CD4-positive, alpha-beta T cell (primary cell): ENCODE data around the gene DLGAP4. TPM values are rescaled to one million over a fixed set of nuclear protein-coding genes. Genes with fewer than 3 reads are reported as not detected.

ENCODE experiments used
- ATAC-seq: fragments of 200-7000 bp; cut with Tn5 transposase; one replicate; pipeline ENCODE4 v1.10.0; 2022; ENCODE audit warnings: mild to moderate bottlenecking; ENCODE audit not compliant: poor library complexity
- CTCF ChIA-PET: fragments of 350-600 bp; sonication (Branson Sonifier 250); formaldehyde crosslinking; loops from one replicate; lab custom pipeline; 2021; ENCODE audit warnings: antibody characterized with exemption, inconsistent platforms; lab: Charles Lee
- POLR2A ChIA-PET: fragments of 350-600 bp; sonication (Branson Sonifier 250); formaldehyde crosslinking; loops from one replicate; lab custom pipeline; 2021; ENCODE audit warnings: antibody characterized with exemption, inconsistent platforms; lab: Charles Lee
- DNase-seq, 14 experiments: peaks; one replicate each; pipeline ENCODE4 v3.0.0-alpha.2; 2013 to 2020; ENCODE audit warnings: mixed read lengths in 2 of 14
- H3K27ac ChIP-seq, 2 donors: one replicate each; pipeline versions ENCODE4 v1.5.1 to v1.7.0; 2013; ENCODE audit warnings: low read length in 2 of 2, low read depth in 1 of 2, mild to moderate bottlenecking in 1 of 2
- H3K27me3 ChIP-seq, 2 experiments: 1 replicate in 1 of 2; 2 replicates in 1 of 2; pipeline versions ENCODE4 v1.6.1 to v1.7.0; 2013; ENCODE audit warnings: low read length in 2 of 2, control low read depth in 1 of 2, mild to moderate bottlenecking in 1 of 2, moderate library complexity in 1 of 2; ENCODE audit not compliant: insufficient read depth in 2 of 2, control insufficient read depth in 1 of 2
- H3K36me3 ChIP-seq: one replicate; pipeline ENCODE4 v1.6.1; 2013; ENCODE audit warnings: low read length, control low read depth; ENCODE audit not compliant: insufficient read depth
- H3K4me1 ChIP-seq: one replicate; pipeline ENCODE4 v1.6.1; 2013; ENCODE audit warnings: low read length, control low read depth; ENCODE audit not compliant: insufficient read depth
- H3K4me3 ChIP-seq: one replicate; pipeline ENCODE4 v1.5.1; 2013; ENCODE audit warnings: mild to moderate bottlenecking, low read length, moderate library complexity
- H3K9me3 ChIP-seq, 2 experiments: 1 replicate in 1 of 2; 2 replicates in 1 of 2; pipeline versions ENCODE4 v1.6.1 to v1.7.0; 2013; ENCODE audit warnings: low read length in 2 of 2, mild to moderate bottlenecking in 2 of 2, control low read depth in 1 of 2, moderate library complexity in 1 of 2; ENCODE audit not compliant: control insufficient read depth in 1 of 2, insufficient read depth in 1 of 2
- H3K27ac Mint-ChIP-seq: one replicate; pipeline ENCODE4 v1.8.0; 2020; ENCODE audit warnings: mixed read lengths
- H3K27me3 Mint-ChIP-seq: one replicate; pipeline ENCODE4 v1.8.0; 2021; ENCODE audit warnings: mixed read lengths
- H3K36me3 Mint-ChIP-seq: one replicate; pipeline ENCODE4 v1.8.0; 2021; ENCODE audit warnings: low read depth, mixed read lengths
- H3K4me1 Mint-ChIP-seq: one replicate; pipeline ENCODE4 v1.8.0; 2021; ENCODE audit warnings: low read depth, mixed read lengths
- H3K4me3 Mint-ChIP-seq: one replicate; pipeline ENCODE4 v1.8.0; 2020; ENCODE audit warnings: mild to moderate bottlenecking, mixed read lengths
- H3K9me3 Mint-ChIP-seq: one replicate; pipeline ENCODE4 v1.8.0; 2020; ENCODE audit warnings: mixed read lengths
- CTCF ChIP-seq: fragments of 200-600 bp; IDR thresholded peaks from one replicate; pipeline ENCODE4 v1.8.0; 2022; ENCODE audit warnings: antibody characterized with exemption, mild to moderate bottlenecking
- intact Hi-C, 2 experiments: fragments of 100-400 bp; cut with DNase I in 1 of 2; cut with micrococcal nuclease in 1 of 2; formaldehyde crosslinking; loops; one replicate each; pipeline versions ENCODE4 v1.15.1 to v1.9.0; 2023 to 2025; cut with DNase I, micrococcal nuclease
- total RNA-seq, 174 experiments: library from RNA in 2 of 174; stranded (reverse) in 2 of 174; gene quantifications; one replicate each; pipeline ENCODE4 v1.2.3 and lab custom pipeline; 2021 to 2026

Gene DLGAP4
- total RNA-seq, 2 experiments from 2014 or later: 16.0 to 16.1 TPM

- TF ChIP-seq CTCF: no peak
- H3K9me3 Mint-ChIP-seq: no peaks in the 10 kb centered on the region
- Histone ChIP-seq H3K4me1 (no peaks in the 10 kb centered on the region), H3K36me3 (no peaks in the 10 kb centered on the region), H3K27me3 (peaks cover 4 to 7% of the 10 kb centered on the region in 2 experiments), H3K27ac (no peak overlapping the region), H3K9me3 (peaks cover 0 to 3% of the 10 kb centered on the region in 2 experiments), H3K4me3 (no peak overlapping the region)
- H3K27ac Mint-ChIP-seq: no peak overlapping the region
- POLR2A ChIA-PET: no interaction called here
- ATAC-seq (no peak), DNase-seq (no peak)
- H3K4me1 Mint-ChIP-seq: no peaks in the 10 kb centered on the region
- no peaks in the 10 kb centered on the region for H3K36me3 Mint-ChIP-seq
- H3K27me3 Mint-ChIP-seq: peaks cover 31% of the 10 kb centered on the region
- intact Hi-C loops: no loop called here
- no peak overlapping the region for H3K4me3 Mint-ChIP-seq
- CTCF ChIA-PET: no interaction called here
Observed at GRCh38 chr20:36396340-36396739, 90.2 kb downstream of the DLGAP4 start.

- CTCF ChIA-PET: no interaction called here
Observed at GRCh38 chr20:36396847-36397630, 90.9 kb downstream of the DLGAP4 start.

GRCh38 chr20:36398515-36398914 is 92.4 kb downstream of the DLGAP4 start:
- Mint-ChIP-seq H3K4me1 (no peaks in the 10 kb centered on the region), H3K9me3 (no peaks in the 10 kb centered on the region), H3K27me3 (peaks cover 50% of the 10 kb centered on the region), H3K27ac (no peak overlapping the region), H3K4me3 (no peak overlapping the region), H3K36me3 (no peaks in the 10 kb centered on the region)
- peaks cover 9 to 20% of the 10 kb centered on the region in 2 experiments for H3K27me3 ChIP-seq
- POLR2A ChIA-PET: no interaction called here
- TF ChIP-seq CTCF: no peak
- CTCF ChIA-PET: no interaction called here
- DNase-seq: no peak
- H3K27ac ChIP-seq: no peak overlapping the region
- H3K4me1 ChIP-seq: no peaks in the 10 kb centered on the region
- peaks cover 0 to 3% of the 10 kb centered on the region in 2 experiments for H3K9me3 ChIP-seq
- H3K36me3 ChIP-seq: no peaks in the 10 kb centered on the region
- no peak for ATAC-seq
- no peak overlapping the region for H3K4me3 ChIP-seq
- intact Hi-C loops: no loop called here

More at GRCh38 chr20:36396847-36397630, 90.9 kb downstream of the DLGAP4 start:
- no peak overlapping the region for H3K4me3 Mint-ChIP-seq
- H3K9me3 Mint-ChIP-seq: no peaks in the 10 kb centered on the region
- Histone ChIP-seq H3K27me3 (peaks cover 9 to 11% of the 10 kb centered on the region in 2 experiments), H3K9me3 (peaks cover 0 to 3% of the 10 kb centered on the region in 2 experiments), H3K4me1 (no peaks in the 10 kb centered on the region), H3K27ac (no peak overlapping the region), H3K36me3 (no peaks in the 10 kb centered on the region), H3K4me3 (no peak overlapping the region)
- H3K27ac Mint-ChIP-seq: no peak overlapping the region
- ATAC-seq (no peak), DNase-seq (no peak)
- POLR2A ChIA-PET: no interaction called here
- intact Hi-C loops: no loop called here
- H3K4me1 Mint-ChIP-seq: no peaks in the 10 kb centered on the region
- H3K27me3 Mint-ChIP-seq: peaks cover 37% of the 10 kb centered on the region
- H3K36me3 Mint-ChIP-seq: no peaks in the 10 kb centered on the region
- TF ChIP-seq CTCF: no peak
